A549 (cell line): ENCODE data around the gene KIFAP3.

Experiments
- CEBPB ChIP-seq, 2 experiments: fragments of >200 bp in 1 of 2; sonication (Bioruptor Twin) in 1 of 2; formaldehyde crosslinking in 1 of 2; IDR thresholded peaks; 2 replicates each; pipeline ENCODE4 v1.6.1; 2012 to 2016
- JUNB ChIP-seq: fragments of >200 bp; sonication (Bioruptor Twin); formaldehyde crosslinking; IDR thresholded peaks from 2 replicates; pipeline ENCODE4 v1.6.1; 2016
- NPAS2 ChIP-seq: fragments of 250-450 bp; sonication (Bioruptor Pico); IDR thresholded peaks from 2 replicates; pipeline ENCODE4 v1.8.0; 2022; ENCODE audit warnings: mild to moderate bottlenecking, moderate library complexity, borderline replicate concordance
- PHF8 ChIP-seq: fragments of 200-600 bp; sonication (generic); IDR thresholded peaks from 2 replicates; pipeline ENCODE4 v1.6.1; 2016; ENCODE audit warnings: low read depth, mild to moderate bottlenecking, antibody characterized with exemption, moderate library complexity, borderline replicate concordance
- POLR2A ChIP-seq: IDR thresholded peaks from 2 replicates; pipeline ENCODE4 v1.6.1; 2012; ENCODE audit warnings: mild to moderate bottlenecking, low read length
- POLR2AphosphoS2 ChIP-seq: conservative IDR thresholded peaks from 2 replicates; pipeline ENCODE4 v1.6.1; 2012; ENCODE audit warnings: low read length, improper control_type of control experiment, inconsistent platforms
- RAD21 ChIP-seq, 2 experiments: fragments of >200 bp in 1 of 2; sonication (Bioruptor Twin) in 1 of 2; formaldehyde crosslinking in 1 of 2; IDR thresholded peaks in 1 of 2; conservative IDR thresholded peaks in 1 of 2; 2 replicates in 1 of 2; 3 replicates in 1 of 2; pipeline ENCODE4 v1.6.1; 2012 to 2018; ENCODE audit warnings: inconsistent platforms in 1 of 2
- SREBF2 ChIP-seq: fragments of 450-650 bp; IDR thresholded peaks from 2 replicates; pipeline ENCODE4 v1.6.1; 2014; ENCODE audit warnings: mild to moderate bottlenecking, moderate library complexity
- TP53 ChIP-seq: fragments of 250-450 bp; sonication (Bioruptor Pico); IDR thresholded peaks from 2 replicates; pipeline ENCODE4 v1.5.0; 2021; ENCODE audit warnings: mild to moderate bottlenecking, moderate library complexity
- TF ChIP-seq, protein P1 (sequence below): fragments of 150-350 bp; IDR thresholded peaks from 2 replicates; pipeline ENCODE4 v1.6.1; 2014; ENCODE audit warnings: low read depth, mild to moderate bottlenecking, low read length
- TF ChIP-seq, protein P2 (sequence below): fragments of >200 bp; sonication (Bioruptor Twin); formaldehyde crosslinking; IDR thresholded peaks from 3 replicates; pipeline ENCODE4 v1.5.1; 2016
- TF ChIP-seq, protein P3 (sequence below): IDR thresholded peaks from 2 replicates; pipeline ENCODE4 v1.6.1; 2012
- TF ChIP-seq, protein P4 (sequence below): fragments of 200-600 bp; sonication (generic); IDR thresholded peaks from 2 replicates; pipeline ENCODE4 v1.6.1; 2016; ENCODE audit warnings: antibody characterized with exemption, mild to moderate bottlenecking, moderate library complexity

DNA sequence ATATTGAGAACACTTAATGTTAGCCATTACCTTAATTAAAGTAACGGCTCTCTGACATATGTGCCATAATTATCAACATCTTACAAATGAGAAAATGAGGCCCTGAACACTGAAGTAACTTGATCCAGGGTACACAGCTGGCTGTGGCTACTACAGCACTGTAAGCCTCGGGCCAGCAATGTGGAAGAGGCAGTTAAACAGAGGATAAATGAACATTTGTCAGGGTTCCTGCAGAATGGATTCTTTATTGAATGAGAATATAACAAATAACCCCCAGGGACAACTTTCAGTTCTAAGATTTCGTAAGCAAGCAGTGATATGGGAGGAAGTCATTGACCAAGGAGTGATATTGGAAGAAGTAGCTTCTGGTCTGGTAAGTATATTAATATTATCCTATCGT, 110.3 kb downstream of the KIFAP3 start:
- TF ChIP-seq CEBPB (IDR thresholded peaks at IDR 0.05) (no peak), PHF8 (no peak), RAD21 (conservative IDR thresholded peaks at IDR 0.05 in 1 of 2, IDR thresholded peaks at IDR 0.05 in 1 of 2) (no peak), SREBF2 (no peak), POLR2AphosphoS2 (no peak), POLR2A (no peak), NPAS2 (CRISPR knock-in tag) (no peak), TP53 (no peak), JUNB (no peak)
- TF ChIP-seq, protein P1, sequence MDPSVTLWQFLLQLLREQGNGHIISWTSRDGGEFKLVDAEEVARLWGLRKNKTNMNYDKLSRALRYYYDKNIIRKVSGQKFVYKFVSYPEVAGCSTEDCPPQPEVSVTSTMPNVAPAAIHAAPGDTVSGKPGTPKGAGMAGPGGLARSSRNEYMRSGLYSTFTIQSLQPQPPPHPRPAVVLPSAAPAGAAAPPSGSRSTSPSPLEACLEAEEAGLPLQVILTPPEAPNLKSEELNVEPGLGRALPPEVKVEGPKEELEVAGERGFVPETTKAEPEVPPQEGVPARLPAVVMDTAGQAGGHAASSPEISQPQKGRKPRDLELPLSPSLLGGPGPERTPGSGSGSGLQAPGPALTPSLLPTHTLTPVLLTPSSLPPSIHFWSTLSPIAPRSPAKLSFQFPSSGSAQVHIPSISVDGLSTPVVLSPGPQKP, result no peak
- TF ChIP-seq, protein P2, sequence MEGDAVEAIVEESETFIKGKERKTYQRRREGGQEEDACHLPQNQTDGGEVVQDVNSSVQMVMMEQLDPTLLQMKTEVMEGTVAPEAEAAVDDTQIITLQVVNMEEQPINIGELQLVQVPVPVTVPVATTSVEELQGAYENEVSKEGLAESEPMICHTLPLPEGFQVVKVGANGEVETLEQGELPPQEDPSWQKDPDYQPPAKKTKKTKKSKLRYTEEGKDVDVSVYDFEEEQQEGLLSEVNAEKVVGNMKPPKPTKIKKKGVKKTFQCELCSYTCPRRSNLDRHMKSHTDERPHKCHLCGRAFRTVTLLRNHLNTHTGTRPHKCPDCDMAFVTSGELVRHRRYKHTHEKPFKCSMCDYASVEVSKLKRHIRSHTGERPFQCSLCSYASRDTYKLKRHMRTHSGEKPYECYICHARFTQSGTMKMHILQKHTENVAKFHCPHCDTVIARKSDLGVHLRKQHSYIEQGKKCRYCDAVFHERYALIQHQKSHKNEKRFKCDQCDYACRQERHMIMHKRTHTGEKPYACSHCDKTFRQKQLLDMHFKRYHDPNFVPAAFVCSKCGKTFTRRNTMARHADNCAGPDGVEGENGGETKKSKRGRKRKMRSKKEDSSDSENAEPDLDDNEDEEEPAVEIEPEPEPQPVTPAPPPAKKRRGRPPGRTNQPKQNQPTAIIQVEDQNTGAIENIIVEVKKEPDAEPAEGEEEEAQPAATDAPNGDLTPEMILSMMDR, result no peak
- TF ChIP-seq, protein P3, sequence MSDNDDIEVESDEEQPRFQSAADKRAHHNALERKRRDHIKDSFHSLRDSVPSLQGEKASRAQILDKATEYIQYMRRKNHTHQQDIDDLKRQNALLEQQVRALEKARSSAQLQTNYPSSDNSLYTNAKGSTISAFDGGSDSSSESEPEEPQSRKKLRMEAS, result no peak
- TF ChIP-seq, protein P4, sequence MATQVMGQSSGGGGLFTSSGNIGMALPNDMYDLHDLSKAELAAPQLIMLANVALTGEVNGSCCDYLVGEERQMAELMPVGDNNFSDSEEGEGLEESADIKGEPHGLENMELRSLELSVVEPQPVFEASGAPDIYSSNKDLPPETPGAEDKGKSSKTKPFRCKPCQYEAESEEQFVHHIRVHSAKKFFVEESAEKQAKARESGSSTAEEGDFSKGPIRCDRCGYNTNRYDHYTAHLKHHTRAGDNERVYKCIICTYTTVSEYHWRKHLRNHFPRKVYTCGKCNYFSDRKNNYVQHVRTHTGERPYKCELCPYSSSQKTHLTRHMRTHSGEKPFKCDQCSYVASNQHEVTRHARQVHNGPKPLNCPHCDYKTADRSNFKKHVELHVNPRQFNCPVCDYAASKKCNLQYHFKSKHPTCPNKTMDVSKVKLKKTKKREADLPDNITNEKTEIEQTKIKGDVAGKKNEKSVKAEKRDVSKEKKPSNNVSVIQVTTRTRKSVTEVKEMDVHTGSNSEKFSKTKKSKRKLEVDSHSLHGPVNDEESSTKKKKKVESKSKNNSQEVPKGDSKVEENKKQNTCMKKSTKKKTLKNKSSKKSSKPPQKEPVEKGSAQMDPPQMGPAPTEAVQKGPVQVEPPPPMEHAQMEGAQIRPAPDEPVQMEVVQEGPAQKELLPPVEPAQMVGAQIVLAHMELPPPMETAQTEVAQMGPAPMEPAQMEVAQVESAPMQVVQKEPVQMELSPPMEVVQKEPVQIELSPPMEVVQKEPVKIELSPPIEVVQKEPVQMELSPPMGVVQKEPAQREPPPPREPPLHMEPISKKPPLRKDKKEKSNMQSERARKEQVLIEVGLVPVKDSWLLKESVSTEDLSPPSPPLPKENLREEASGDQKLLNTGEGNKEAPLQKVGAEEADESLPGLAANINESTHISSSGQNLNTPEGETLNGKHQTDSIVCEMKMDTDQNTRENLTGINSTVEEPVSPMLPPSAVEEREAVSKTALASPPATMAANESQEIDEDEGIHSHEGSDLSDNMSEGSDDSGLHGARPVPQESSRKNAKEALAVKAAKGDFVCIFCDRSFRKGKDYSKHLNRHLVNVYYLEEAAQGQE, result no peak
